ENCODE data around the gene B4GALNT3. TPM values are rescaled to one million over a fixed set of nuclear protein-coding genes. Genes with fewer than 3 reads are reported as not detected.

The B4GALNT3 gene
- polyA plus RNA-seq, 2 of the 4 experiments (the other 2 are of a cell fraction) = 0.43 to 0.53 TPM

DNA sequence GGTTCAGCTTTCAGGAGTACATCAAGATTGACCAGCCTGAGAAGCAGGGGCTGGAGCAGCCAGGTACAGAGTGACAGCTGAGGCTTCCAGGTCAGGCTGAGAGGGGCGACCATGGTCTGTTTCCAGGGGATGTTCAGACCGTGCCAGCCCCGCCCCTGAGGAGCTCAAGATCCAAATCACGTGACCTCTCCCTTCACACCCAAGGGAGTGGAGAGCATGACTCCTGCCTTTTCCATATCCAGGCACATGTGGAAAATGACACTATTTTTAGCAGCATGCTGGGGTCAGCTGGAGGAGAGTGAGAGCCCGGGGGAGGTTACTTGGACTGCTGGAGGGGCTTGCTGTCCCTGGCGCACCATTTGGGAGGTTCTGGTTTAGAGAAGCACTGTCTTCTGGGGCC, 92.7 kb downstream of the B4GALNT3 start:
- ChIA-PET CTCF (interaction anchor here (1.2 to 2.9 kb wide), 4 partner anchors 17 to 110 kb away, joined by 4 to 25 read pairs (median 8); no protein-coding TSS in a partner anchor), POLR2A (no interaction called here)
- DNase-seq (ENCODE audit: low read depth in 1 of 2, low spot score in 1 of 2) = no peak
- Histone ChIP-seq H3K9me3 (no peaks in the 10 kb centered on the region), H3K4me1 (peaks cover 14% of the 10 kb centered on the region; the same call in 2 of the 3 replicates), H3K4me2 (no peak overlapping the region), H3K4me3 (no peak overlapping the region), H3K27ac (no peak overlapping the region)
- 31% methylated on average over 6 of the region's 6 CpGs for WGBS (ENCODE audit: missing lambda C conversion rate)
- ATAC-seq = peak in 1 of 2 experiments; percentile 5; a peak in 1 of 6 replicates
- no peak for TF ChIP-seq SMC3 (IDR thresholded peaks at IDR 0.05)
- TF ChIP-seq, protein P1, sequence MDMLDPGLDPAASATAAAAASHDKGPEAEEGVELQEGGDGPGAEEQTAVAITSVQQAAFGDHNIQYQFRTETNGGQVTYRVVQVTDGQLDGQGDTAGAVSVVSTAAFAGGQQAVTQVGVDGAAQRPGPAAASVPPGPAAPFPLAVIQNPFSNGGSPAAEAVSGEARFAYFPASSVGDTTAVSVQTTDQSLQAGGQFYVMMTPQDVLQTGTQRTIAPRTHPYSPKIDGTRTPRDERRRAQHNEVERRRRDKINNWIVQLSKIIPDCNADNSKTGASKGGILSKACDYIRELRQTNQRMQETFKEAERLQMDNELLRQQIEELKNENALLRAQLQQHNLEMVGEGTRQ (IDR thresholded peaks at IDR 0.05) = peak; percentile 67
- no peak for FAIRE-seq

DNA sequence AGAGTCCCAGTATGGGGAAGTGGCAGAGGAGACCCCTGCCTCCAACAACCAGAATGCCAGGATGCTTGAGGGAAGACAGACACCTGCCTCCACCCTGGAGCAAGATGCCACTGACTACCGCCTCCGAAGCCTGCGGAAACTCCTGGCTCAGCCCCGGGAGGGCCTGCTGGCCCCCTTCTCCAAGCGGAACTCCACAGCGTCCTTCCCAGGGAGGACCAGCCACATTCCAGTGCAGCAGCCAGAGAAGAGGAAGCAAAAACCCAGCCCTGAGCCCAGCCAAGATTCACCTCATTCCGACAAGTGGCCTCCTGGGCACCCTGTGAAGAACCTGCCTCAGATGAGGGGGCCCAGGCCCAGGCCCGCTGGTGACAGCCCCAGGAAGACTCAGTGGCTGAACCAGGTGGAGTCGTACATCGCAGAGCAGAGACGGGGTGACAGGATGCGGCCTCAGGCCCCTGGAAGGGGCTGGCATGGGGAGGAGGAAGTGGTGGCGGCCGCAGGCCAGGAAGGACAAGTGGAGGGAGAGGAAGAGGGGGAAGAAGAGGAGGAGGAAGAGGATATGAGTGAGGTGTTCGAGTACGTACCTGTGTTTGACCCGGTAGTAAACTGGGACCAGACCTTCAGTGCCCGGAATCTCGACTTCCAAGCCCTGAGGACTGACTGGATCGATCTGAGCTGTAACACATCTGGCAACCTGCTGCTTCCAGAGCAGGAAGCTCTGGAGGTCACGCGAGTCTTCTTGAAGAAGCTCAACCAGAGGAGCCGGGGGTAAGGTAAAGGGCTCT, 93.7 kb downstream of the B4GALNT3 start:
- peaks cover 13% of the 10 kb centered on the region; the same call in 2 of the 3 replicates for H3K4me1 ChIP-seq
- FAIRE-seq (no peak), ATAC-seq (no peak), DNase-seq (ENCODE audit: low read depth in 1 of 2, low spot score in 1 of 2) (no peak)
- no peak for TF ChIP-seq MAX (IDR thresholded peaks at IDR 0.05)
- no peak for TF ChIP-seq EHF (CRISPR knock-in tag; IDR thresholded peaks at IDR 0.05)
- no peak for TF ChIP-seq FOSL2 (IDR thresholded peaks at IDR 0.05)
- no peak for TF ChIP-seq FOSL2 (CRISPR knock-in tag; IDR thresholded peaks at IDR 0.05)
- no peak for TF ChIP-seq PHF8 (IDR thresholded peaks at IDR 0.05; ENCODE audit: borderline replicate concordance, low read depth)
- TF ChIP-seq ESRRA (IDR thresholded peaks at IDR 0.05; ENCODE audit: borderline replicate concordance, low read length) = no peak
- no peak for TF ChIP-seq KDM1A (IDR thresholded peaks at IDR 0.05; ENCODE audit: low read depth)
- no peak for TF ChIP-seq FOSB (CRISPR knock-in tag; IDR thresholded peaks at IDR 0.05)
- TF ChIP-seq, protein P2, sequence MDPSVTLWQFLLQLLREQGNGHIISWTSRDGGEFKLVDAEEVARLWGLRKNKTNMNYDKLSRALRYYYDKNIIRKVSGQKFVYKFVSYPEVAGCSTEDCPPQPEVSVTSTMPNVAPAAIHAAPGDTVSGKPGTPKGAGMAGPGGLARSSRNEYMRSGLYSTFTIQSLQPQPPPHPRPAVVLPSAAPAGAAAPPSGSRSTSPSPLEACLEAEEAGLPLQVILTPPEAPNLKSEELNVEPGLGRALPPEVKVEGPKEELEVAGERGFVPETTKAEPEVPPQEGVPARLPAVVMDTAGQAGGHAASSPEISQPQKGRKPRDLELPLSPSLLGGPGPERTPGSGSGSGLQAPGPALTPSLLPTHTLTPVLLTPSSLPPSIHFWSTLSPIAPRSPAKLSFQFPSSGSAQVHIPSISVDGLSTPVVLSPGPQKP (IDR thresholded peaks at IDR 0.05; ENCODE audit: low read depth, low read length) = no peak
- no peak for TF ChIP-seq PBX3 (IDR thresholded peaks at IDR 0.05)
- TF ChIP-seq EHMT2 (IDR thresholded peaks at IDR 0.05; ENCODE audit: low read depth) = no peak
- no peak for TF ChIP-seq ZC3H11A (IDR thresholded peaks at IDR 0.05)
- TF ChIP-seq NR3C1 (IDR thresholded peaks at IDR 0.05) = no peak
- TF ChIP-seq RAD21 (conservative IDR thresholded peaks at IDR 0.05 in 1 of 2, IDR thresholded peaks at IDR 0.05 in 1 of 2) = no peak
- no peak for TF ChIP-seq REST (IDR thresholded peaks at IDR 0.05)
- TF ChIP-seq JUN (IDR thresholded peaks at IDR 0.05) = no peak
- TF ChIP-seq NPAS2 (CRISPR knock-in tag; IDR thresholded peaks at IDR 0.05; ENCODE audit: borderline replicate concordance) = no peak
- TF ChIP-seq CEBPB (IDR thresholded peaks at IDR 0.05) = no peak
- no peak for TF ChIP-seq JUNB (IDR thresholded peaks at IDR 0.05)
- no peak for TF ChIP-seq HOXB5 (CRISPR knock-in tag; IDR thresholded peaks at IDR 0.05)
- no peak for TF ChIP-seq MYC (IDR thresholded peaks at IDR 0.05; ENCODE audit: borderline replicate concordance, low read length)
- ChIA-PET POLR2A (no interaction called here), CTCF (interaction anchor here (1.2 to 2.7 kb wide), 7 partner anchors 11 to 198 kb away, joined by 4 to 13 read pairs (median 7); no protein-coding TSS in a partner anchor)
- peak overlapping the region; percentile 11 to 42; a peak in 3 of 6 replicates for H3K27ac ChIP-seq
- no peak overlapping the region for H3K4me3 ChIP-seq
- WGBS (ENCODE audit: missing lambda C conversion rate) = 89% methylated on average over 23 of the region's 23 CpGs
- H3K9me3 ChIP-seq = no peaks in the 10 kb centered on the region
- no peak overlapping the region for H3K4me2 ChIP-seq
